HEK293 (cell line): ENCODE data around the gene ZNF296.

ENCODE experiments used
- HOXA7 ChIP-seq: sonication (generic); formaldehyde crosslinking; IDR thresholded peaks from 2 replicates; pipeline ENCODE4 v1.8.1; 2022; ENCODE audit warnings: missing genetic modification reagents, borderline replicate concordance
- MYNN ChIP-seq: fragments of 450-650 bp; formaldehyde crosslinking; IDR thresholded peaks from 2 replicates; pipeline ENCODE4 v1.5.1; 2016; ENCODE audit warnings: missing biosample characterization, missing genetic modification characterization, borderline replicate concordance
- PRDM1 ChIP-seq: fragments of 450-650 bp; formaldehyde crosslinking; IDR thresholded peaks from 2 replicates; pipeline ENCODE4; 2016; ENCODE audit warnings: missing biosample characterization, missing genetic modification characterization
- TCF7L2 ChIP-seq: IDR thresholded peaks from 2 replicates; pipeline ENCODE4 v1.6.1; 2011; ENCODE audit warnings: low read depth, mild to moderate bottlenecking, inconsistent platforms, low read length, moderate library complexity, borderline replicate concordance
- TRIM28 ChIP-seq: IDR thresholded peaks from 2 replicates; pipeline ENCODE4 v1.6.1; 2011; ENCODE audit warnings: low read length, control low read depth, borderline replicate concordance
- YY1 ChIP-seq: fragments of 450-650 bp; formaldehyde crosslinking; IDR thresholded peaks from 2 replicates; pipeline ENCODE4 v1.5.1; 2018; ENCODE audit warnings: missing biosample characterization, missing genetic modification characterization
- YY2 ChIP-seq: fragments of 450-650 bp; formaldehyde crosslinking; IDR thresholded peaks from 2 replicates; pipeline ENCODE4 v1.5.1; 2016; ENCODE audit warnings: missing biosample characterization, missing genetic modification characterization
- ZNF23 ChIP-seq: fragments of 450-650 bp; formaldehyde crosslinking; IDR thresholded peaks from 2 replicates; pipeline ENCODE4 v1.5.1; 2016; ENCODE audit warnings: missing biosample characterization, missing genetic modification characterization, borderline replicate concordance
- ZNF394 ChIP-seq: fragments of 450-650 bp; formaldehyde crosslinking; IDR thresholded peaks from 2 replicates; pipeline ENCODE4 v1.5.1; 2016; ENCODE audit warnings: missing biosample characterization, missing genetic modification characterization, mild to moderate bottlenecking, moderate library complexity, borderline replicate concordance
- TF ChIP-seq, protein P1 (sequence below): fragments of 450-650 bp; formaldehyde crosslinking; IDR thresholded peaks from 2 replicates; pipeline ENCODE4 v1.5.1; 2016; ENCODE audit warnings: missing biosample characterization, missing genetic modification characterization
- TF ChIP-seq, protein P2 (sequence below): fragments of 450-650 bp; formaldehyde crosslinking; IDR thresholded peaks from 2 replicates; pipeline ENCODE4 v1.5.1; 2016; ENCODE audit warnings: missing biosample characterization, missing genetic modification characterization

DNA sequence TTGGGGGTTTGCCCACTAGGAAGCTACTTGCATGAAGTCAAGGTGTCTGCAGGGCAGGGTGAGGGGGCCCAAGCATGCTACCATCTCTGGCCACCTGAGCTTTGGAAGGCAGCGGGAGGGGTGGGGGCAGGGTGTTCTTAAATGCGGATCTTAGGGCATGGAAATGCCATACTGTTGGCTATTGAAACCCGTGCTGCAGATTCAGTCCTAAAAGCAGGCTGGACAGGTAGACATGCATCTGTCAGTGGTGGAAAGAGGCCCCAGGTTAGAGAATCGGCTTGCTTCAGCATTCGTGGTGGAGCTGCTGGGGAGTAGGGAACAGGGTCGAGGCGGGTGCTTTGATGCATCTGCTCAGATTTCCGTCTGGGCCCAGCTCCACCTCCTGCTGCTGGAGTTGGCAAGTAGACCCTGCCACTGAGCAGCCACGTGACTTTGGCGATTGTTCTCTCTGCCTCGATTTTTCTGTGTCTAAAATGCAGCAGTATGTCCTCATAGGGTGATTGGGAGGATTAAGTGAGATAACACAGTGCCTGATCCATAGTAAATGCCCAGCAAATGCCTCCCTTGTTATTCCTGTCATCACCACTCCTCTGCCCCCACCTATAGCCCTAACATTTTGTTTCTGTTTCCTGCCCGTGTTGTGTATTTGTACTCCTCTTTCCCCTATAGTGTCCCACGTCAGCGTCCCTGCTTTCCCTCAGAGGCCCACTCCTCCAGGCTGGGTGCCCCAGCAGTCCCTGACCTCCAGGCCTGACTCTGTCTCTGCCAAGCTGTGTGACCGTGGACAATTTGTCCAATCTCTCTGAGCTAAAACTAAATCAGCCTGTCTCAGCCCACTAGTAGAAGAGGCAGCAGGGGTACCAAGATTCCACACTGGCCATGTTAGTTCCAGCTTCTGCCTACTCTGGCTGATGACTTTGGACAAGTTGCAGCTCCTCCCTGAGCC lies 22.5 kb upstream of the ZNF296 start:
- TF ChIP-seq TRIM28 = no peak
- TF ChIP-seq, protein P1, sequence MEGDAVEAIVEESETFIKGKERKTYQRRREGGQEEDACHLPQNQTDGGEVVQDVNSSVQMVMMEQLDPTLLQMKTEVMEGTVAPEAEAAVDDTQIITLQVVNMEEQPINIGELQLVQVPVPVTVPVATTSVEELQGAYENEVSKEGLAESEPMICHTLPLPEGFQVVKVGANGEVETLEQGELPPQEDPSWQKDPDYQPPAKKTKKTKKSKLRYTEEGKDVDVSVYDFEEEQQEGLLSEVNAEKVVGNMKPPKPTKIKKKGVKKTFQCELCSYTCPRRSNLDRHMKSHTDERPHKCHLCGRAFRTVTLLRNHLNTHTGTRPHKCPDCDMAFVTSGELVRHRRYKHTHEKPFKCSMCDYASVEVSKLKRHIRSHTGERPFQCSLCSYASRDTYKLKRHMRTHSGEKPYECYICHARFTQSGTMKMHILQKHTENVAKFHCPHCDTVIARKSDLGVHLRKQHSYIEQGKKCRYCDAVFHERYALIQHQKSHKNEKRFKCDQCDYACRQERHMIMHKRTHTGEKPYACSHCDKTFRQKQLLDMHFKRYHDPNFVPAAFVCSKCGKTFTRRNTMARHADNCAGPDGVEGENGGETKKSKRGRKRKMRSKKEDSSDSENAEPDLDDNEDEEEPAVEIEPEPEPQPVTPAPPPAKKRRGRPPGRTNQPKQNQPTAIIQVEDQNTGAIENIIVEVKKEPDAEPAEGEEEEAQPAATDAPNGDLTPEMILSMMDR (tag by site-specific recombination) = no peak
- TF ChIP-seq YY2 (tag by site-specific recombination) = no peak
- no peak for TF ChIP-seq ZNF23 (tag by site-specific recombination)
- 0 out of 2 replicates have a peak, but pooled peaks have one; percentile 14 for TF ChIP-seq ZNF394 (tag by site-specific recombination)
- no peak for TF ChIP-seq YY1 (tag by site-specific recombination)
- no peak for TF ChIP-seq MYNN (tag by site-specific recombination)
- no peak for TF ChIP-seq TCF7L2
- no peak for TF ChIP-seq HOXA7 (CRISPR knock-in tag)
- TF ChIP-seq, protein P2, sequence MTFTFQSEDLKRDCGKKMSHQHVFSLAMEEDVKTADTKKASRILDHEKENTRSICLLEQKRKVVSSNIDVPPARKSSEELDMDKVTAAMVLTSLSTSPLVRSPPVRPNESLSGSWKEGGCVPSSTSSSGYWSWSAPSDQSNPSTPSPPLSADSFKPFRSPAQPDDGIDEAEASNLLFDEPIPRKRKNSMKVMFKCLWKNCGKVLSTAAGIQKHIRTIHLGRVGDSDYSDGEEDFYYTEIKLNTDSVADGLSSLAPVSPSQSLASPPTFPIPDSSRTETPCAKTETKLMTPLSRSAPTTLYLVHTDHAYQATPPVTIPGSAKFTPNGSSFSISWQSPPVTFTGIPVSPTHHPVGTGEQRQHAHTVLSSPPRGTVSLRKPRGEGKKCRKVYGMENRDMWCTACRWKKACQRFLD (tag by site-specific recombination) = no peak
- no peak for TF ChIP-seq PRDM1 (tag by site-specific recombination)
